Neural cell (in vitro differentiated cells): Measurements from ENCODE around the gene TPGS1. TPM values are rescaled to one million over a fixed set of nuclear protein-coding genes. Genes with fewer than 3 reads are reported as not detected.

Experiments used
- H2AFZ ChIP-seq: fragments of 200-600, 300-800 bp; sonication (generic), shearing (Covaris generic); 2 replicates; pipeline ENCODE4 v1.6.0; 2014; ENCODE audit warnings: low read depth, mild to moderate bottlenecking, antibody characterized with exemption, low read length, moderate library complexity
- H3F3A ChIP-seq: fragments of 200-600 bp; shearing (Covaris generic); 2 replicates; pipeline ENCODE4 v1.6.1; 2016; ENCODE audit warnings: mild to moderate bottlenecking, moderate library complexity, mixed read lengths, antibody characterized with exemption, low read length; ENCODE audit not compliant: insufficient read depth, poor library complexity, severe bottlenecking
- H3K27ac ChIP-seq: fragments of 200-600, 300-800 bp; sonication (generic), shearing (Covaris generic); 2 replicates; pipeline ENCODE4 v1.5.1; 2014; ENCODE audit warnings: mild to moderate bottlenecking, low read length, moderate library complexity
- H3K27me3 ChIP-seq: fragments of 300-800, 200-600 bp; sonication (generic), shearing (Covaris generic); 2 replicates; pipeline ENCODE4 v1.6.0; 2014; ENCODE audit warnings: mild to moderate bottlenecking, low read depth, low read length, moderate library complexity; ENCODE audit not compliant: insufficient read depth
- H3K36me3 ChIP-seq: fragments of 300-800, 200-600 bp; sonication (generic), shearing (Covaris generic); 2 replicates; pipeline ENCODE4 v1.5.1; 2014; ENCODE audit warnings: mild to moderate bottlenecking, antibody characterized with exemption, low read length, moderate library complexity; ENCODE audit not compliant: insufficient read depth
- H3K4me2 ChIP-seq: fragments of 300-800, 200-600 bp; sonication (generic), shearing (Covaris generic); 2 replicates; pipeline ENCODE4 v1.6.0; 2014; ENCODE audit warnings: mild to moderate bottlenecking, low read length
- H3K4me3 ChIP-seq: fragments of 300-800, 200-600 bp; sonication (generic), shearing (Covaris generic); 2 replicates; pipeline ENCODE4 v1.5.1; 2014; ENCODE audit warnings: mild to moderate bottlenecking, low read length, moderate library complexity
- H3K79me2 ChIP-seq: fragments of 200-600 bp; shearing (Covaris generic); replicated peaks from 2 replicates; pipeline ENCODE4 v1.6.0; 2014; ENCODE audit warnings: mild to moderate bottlenecking, low read length, moderate library complexity; ENCODE audit not compliant: insufficient read depth
- H3K9ac ChIP-seq: fragments of 300-800, 200-600 bp; sonication (generic), shearing (Covaris generic); 2 replicates; pipeline ENCODE4 v1.6.1; 2016; ENCODE audit warnings: mild to moderate bottlenecking, low read length, mixed read lengths
- H3K9me2 ChIP-seq: fragments of 200-600 bp; shearing (Covaris generic); 2 replicates; pipeline ENCODE4 v1.6.1; 2016; ENCODE audit warnings: mild to moderate bottlenecking, low read length, mixed read lengths; ENCODE audit not compliant: insufficient read depth
- H3K9me3 ChIP-seq: fragments of 200-600, 300-800 bp; sonication (generic), shearing (Covaris generic); 2 replicates; pipeline ENCODE4 v1.6.1; 2016; ENCODE audit warnings: mild to moderate bottlenecking, mixed run types, low read length, moderate library complexity, mixed read lengths
- H4K20me1 ChIP-seq: fragments of 200-600 bp; shearing (Covaris generic); 2 replicates; pipeline ENCODE4 v1.6.1; 2016; ENCODE audit warnings: mild to moderate bottlenecking, mixed run types; ENCODE audit not compliant: insufficient read depth
- EP300 ChIP-seq: fragments of 450-650 bp; conservative IDR thresholded peaks from 2 replicates; pipeline ENCODE4 v1.6.1; 2014; ENCODE audit warnings: antibody characterized with exemption, mild to moderate bottlenecking, moderate library complexity; ENCODE audit not compliant: poor library complexity, severe bottlenecking
- EZH2 ChIP-seq: fragments of 200-600, 300-800 bp; shearing (Covaris generic), sonication (generic); IDR thresholded peaks from 2 replicates; pipeline ENCODE4 v1.6.1; 2014; ENCODE audit warnings: antibody characterized with exemption, low read length, borderline replicate concordance, mild to moderate bottlenecking; ENCODE audit not compliant: insufficient read depth, poor library complexity, severe bottlenecking
- MXI1 ChIP-seq: fragments of 450-650 bp; conservative IDR thresholded peaks from 2 replicates; pipeline ENCODE4 v1.6.1; 2014; ENCODE audit warnings: antibody characterized with exemption, mild to moderate bottlenecking; ENCODE audit not compliant: poor library complexity, severe bottlenecking
- POLR2AphosphoS5 ChIP-seq: IDR thresholded peaks from 2 replicates; pipeline ENCODE4 v1.6.1; 2012
- RAD21 ChIP-seq: fragments of 450-650 bp; conservative IDR thresholded peaks from 2 replicates; pipeline ENCODE4 v1.6.1; 2014; ENCODE audit warnings: antibody characterized with exemption, mild to moderate bottlenecking, moderate library complexity
- SMC3 ChIP-seq: fragments of 450-650 bp; conservative IDR thresholded peaks from 2 replicates; pipeline ENCODE4 v1.6.1; 2014; ENCODE audit warnings: antibody characterized with exemption, mild to moderate bottlenecking, moderate library complexity; ENCODE audit not compliant: poor library complexity
- TAF1 ChIP-seq: IDR thresholded peaks from 2 replicates; pipeline ENCODE4 v1.6.1; 2012; ENCODE audit warnings: low read depth
- polyA plus RNA-seq: library from polyadenylated mRNA; depleted of rRNA; stranded (reverse); fragments of >200 nt; gene quantifications from 2 replicates; pipeline ENCODE4 v1.2.3, GENCODE V29; 2014
- TF ChIP-seq, protein P1 (sequence below): fragments of 450-650 bp; IDR thresholded peaks from 2 replicates; pipeline ENCODE4 v1.5.1; 2014; ENCODE audit warnings: antibody characterized with exemption, mild to moderate bottlenecking, moderate library complexity; ENCODE audit not compliant: poor library complexity, severe bottlenecking
- TF ChIP-seq, protein P2 (sequence below): IDR thresholded peaks from 2 replicates; pipeline ENCODE4 v1.6.1; 2012; ENCODE audit warnings: borderline replicate concordance

The TPGS1 gene
- polyA plus RNA-seq, 1 donor from 2014 or later = 79.6 TPM

DNA sequence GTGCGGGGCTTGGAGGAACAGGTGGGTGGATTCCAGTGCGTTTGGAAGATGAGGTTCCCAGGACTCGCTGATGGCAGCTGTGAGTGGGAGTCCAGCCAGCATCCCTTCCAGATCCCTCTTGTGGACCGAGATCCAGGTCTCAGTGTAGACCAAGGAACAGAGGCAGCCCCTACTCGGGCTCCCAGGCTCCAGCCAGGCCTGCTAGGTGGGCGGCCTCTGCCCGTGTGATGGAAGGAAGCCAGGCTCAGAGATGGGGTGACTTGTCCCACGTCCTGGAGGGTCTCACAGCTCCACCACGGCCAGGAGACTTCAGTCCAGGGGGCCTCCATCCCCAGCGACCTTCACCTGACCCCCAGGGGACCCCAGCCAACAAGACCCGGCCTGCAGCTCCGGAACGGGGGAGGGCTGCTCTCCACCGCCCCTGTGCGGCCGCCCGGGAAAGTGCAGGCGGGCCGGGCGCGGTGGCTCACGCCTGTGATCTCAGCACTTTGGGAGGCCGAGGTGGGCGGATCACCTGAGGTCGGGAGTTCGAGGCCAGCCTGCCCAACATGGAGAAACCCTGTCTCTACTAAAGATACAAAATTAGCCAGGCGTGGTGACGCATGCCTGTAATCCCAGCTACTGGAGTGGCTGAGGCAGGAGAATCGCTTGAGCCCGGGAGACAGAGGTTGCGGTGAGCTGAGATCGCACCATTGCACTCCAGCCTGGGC, 11.7 kb upstream of the TPGS1 start:
- no peaks in the 10 kb centered on the region for H3K9me2 ChIP-seq
- H3K4me3 ChIP-seq = no peak overlapping the region
- no peaks in the 10 kb centered on the region for H3K9me3 ChIP-seq
- no peaks in the 10 kb centered on the region for H4K20me1 ChIP-seq
- H2AFZ ChIP-seq = no peak overlapping the region
- no peak overlapping the region for H3K27ac ChIP-seq
- H3K27me3 ChIP-seq = peaks cover 39% of the 10 kb centered on the region
- no peaks in the 10 kb centered on the region for H3K79me2 ChIP-seq
- peak; percentile 49 for TF ChIP-seq SMC3
- TF ChIP-seq, protein P1, sequence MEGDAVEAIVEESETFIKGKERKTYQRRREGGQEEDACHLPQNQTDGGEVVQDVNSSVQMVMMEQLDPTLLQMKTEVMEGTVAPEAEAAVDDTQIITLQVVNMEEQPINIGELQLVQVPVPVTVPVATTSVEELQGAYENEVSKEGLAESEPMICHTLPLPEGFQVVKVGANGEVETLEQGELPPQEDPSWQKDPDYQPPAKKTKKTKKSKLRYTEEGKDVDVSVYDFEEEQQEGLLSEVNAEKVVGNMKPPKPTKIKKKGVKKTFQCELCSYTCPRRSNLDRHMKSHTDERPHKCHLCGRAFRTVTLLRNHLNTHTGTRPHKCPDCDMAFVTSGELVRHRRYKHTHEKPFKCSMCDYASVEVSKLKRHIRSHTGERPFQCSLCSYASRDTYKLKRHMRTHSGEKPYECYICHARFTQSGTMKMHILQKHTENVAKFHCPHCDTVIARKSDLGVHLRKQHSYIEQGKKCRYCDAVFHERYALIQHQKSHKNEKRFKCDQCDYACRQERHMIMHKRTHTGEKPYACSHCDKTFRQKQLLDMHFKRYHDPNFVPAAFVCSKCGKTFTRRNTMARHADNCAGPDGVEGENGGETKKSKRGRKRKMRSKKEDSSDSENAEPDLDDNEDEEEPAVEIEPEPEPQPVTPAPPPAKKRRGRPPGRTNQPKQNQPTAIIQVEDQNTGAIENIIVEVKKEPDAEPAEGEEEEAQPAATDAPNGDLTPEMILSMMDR = peak; percentile 68
- no peak for TF ChIP-seq POLR2AphosphoS5
- no peak for TF ChIP-seq MXI1
- no peak overlapping the region for H3K9ac ChIP-seq
- H3K36me3 ChIP-seq = no peaks in the 10 kb centered on the region
- no peak overlapping the region for H3K4me2 ChIP-seq
- H3F3A ChIP-seq = no peaks in the 10 kb centered on the region

DNA sequence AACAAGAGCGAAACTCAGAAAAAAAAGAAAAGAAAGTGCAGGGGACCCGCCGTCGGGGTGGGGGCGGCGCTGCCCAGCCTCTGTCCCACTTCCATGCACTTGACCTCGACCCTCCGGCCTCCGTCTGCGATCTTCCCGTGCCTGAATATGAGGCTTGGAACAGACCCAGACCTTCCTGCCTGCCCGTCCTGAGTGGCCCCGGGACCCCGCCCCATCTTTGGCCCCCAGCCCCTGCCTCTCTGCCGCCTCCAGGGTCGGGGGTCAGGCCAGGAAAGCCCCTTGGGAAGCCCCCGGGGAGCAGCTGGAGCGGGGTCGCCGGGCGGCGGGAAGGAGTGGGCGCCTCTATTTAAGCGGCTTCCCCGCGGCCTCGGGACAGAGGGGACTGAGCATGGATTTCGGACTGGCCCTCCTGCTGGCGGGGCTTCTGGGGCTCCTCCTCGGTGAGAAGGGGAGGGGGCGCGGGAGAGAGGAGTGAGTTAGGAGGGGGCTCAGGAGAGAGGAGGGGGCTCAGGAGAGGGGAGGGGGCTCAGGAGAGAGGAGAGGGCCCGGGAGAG, 11.1 kb upstream of the TPGS1 start, which contains the start of gene MADCAM1:
Gene MADCAM1 (plus strand): TSS at position 375 of the 554 bp plus-strand sequence. CDS start 14 bp downstream, at position 389.
- Histone ChIP-seq H3K27me3 (peaks cover 39% of the 10 kb centered on the region), H3K27ac (no peak within 1 kb of the TSS), H3K4me3 (peak within 1 kb of the TSS; percentile 47)

More for the DNA sequence above, 11.1 kb upstream of the TPGS1 start, which contains the start of gene MADCAM1:
- Histone ChIP-seq H3K79me2 (no peaks in the 10 kb centered on the region), H3K9me3 (no peaks in the 10 kb centered on the region), H3K9ac (no peak within 1 kb of the TSS), H3F3A (no peaks in the 10 kb centered on the region), H4K20me1 (no peaks in the 10 kb centered on the region), H2AFZ (no peak within 1 kb of the TSS), H3K4me2 (no peak within 1 kb of the TSS), H3K9me2 (no peaks in the 10 kb centered on the region), H3K36me3 (no peaks in the 10 kb centered on the region)
- no peak for TF ChIP-seq EP300
- no peak for TF ChIP-seq POLR2AphosphoS5
- TF ChIP-seq, protein P1 = no peak
- TF ChIP-seq MXI1 = no peak
- no peak for TF ChIP-seq EZH2
- no peak for TF ChIP-seq RAD21
- TF ChIP-seq, protein P2, sequence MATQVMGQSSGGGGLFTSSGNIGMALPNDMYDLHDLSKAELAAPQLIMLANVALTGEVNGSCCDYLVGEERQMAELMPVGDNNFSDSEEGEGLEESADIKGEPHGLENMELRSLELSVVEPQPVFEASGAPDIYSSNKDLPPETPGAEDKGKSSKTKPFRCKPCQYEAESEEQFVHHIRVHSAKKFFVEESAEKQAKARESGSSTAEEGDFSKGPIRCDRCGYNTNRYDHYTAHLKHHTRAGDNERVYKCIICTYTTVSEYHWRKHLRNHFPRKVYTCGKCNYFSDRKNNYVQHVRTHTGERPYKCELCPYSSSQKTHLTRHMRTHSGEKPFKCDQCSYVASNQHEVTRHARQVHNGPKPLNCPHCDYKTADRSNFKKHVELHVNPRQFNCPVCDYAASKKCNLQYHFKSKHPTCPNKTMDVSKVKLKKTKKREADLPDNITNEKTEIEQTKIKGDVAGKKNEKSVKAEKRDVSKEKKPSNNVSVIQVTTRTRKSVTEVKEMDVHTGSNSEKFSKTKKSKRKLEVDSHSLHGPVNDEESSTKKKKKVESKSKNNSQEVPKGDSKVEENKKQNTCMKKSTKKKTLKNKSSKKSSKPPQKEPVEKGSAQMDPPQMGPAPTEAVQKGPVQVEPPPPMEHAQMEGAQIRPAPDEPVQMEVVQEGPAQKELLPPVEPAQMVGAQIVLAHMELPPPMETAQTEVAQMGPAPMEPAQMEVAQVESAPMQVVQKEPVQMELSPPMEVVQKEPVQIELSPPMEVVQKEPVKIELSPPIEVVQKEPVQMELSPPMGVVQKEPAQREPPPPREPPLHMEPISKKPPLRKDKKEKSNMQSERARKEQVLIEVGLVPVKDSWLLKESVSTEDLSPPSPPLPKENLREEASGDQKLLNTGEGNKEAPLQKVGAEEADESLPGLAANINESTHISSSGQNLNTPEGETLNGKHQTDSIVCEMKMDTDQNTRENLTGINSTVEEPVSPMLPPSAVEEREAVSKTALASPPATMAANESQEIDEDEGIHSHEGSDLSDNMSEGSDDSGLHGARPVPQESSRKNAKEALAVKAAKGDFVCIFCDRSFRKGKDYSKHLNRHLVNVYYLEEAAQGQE = no peak
- TF ChIP-seq SMC3 = no peak
- TF ChIP-seq TAF1 = no peak
